VCaP (cell line): ENCODE data around the gene TAPT1.

Source experiments
- H3K27ac ChIP-seq: fragments of 450-650 bp; 2 replicates; pipeline ENCODE4 v1.5.1; 2017
- TF ChIP-seq, protein P1 (sequence below): fragments of 450-650 bp; conservative IDR thresholded peaks from 2 replicates; pipeline ENCODE4 v1.5.1; 2017; ENCODE audit warnings: mild to moderate bottlenecking, moderate library complexity

The TAPT1 gene

DNA sequence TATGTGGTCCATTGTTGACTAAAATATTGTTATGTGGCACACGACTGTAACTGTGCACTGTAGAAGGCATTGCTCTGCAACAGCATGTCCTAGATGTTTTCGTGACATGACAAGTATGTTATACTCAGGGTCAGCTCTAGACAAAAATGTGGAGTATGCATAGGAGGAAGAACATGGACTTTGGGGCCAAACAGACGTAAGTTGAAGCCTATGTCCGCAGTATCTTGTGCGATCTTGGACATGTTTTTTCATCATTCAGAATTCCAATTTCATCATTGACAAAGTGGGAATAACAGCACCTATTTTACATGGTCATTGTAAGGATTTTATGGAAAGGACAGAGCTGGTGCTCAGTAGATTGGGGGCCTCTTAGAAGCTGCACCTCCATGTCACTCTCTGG lies 114.7 kb downstream of the TAPT1 start:
- TF ChIP-seq, protein P1, sequence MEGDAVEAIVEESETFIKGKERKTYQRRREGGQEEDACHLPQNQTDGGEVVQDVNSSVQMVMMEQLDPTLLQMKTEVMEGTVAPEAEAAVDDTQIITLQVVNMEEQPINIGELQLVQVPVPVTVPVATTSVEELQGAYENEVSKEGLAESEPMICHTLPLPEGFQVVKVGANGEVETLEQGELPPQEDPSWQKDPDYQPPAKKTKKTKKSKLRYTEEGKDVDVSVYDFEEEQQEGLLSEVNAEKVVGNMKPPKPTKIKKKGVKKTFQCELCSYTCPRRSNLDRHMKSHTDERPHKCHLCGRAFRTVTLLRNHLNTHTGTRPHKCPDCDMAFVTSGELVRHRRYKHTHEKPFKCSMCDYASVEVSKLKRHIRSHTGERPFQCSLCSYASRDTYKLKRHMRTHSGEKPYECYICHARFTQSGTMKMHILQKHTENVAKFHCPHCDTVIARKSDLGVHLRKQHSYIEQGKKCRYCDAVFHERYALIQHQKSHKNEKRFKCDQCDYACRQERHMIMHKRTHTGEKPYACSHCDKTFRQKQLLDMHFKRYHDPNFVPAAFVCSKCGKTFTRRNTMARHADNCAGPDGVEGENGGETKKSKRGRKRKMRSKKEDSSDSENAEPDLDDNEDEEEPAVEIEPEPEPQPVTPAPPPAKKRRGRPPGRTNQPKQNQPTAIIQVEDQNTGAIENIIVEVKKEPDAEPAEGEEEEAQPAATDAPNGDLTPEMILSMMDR, result no peak
- H3K27ac ChIP-seq, result no peak overlapping the region; the same call in 1 of the 2 replicates

GRCh38 chr4:16110661-16111290 lies 115.5 kb downstream of the TAPT1 start:
- TF ChIP-seq, protein P1, result no peak
- H3K27ac ChIP-seq, result peak overlapping the region; percentile 49
